ENCODE results near the gene BORCS5. TPM values are rescaled to one million over a fixed set of nuclear protein-coding genes. Genes with fewer than 3 reads are reported as not detected.
A peak's percentile ranks its signal among the peaks of the same experiment; 100 is the strongest.

Gene BORCS5
- total RNA-seq, 8 experiments from 2014 or later = 7.7 to 28.2 (median 17.8) TPM

DNA sequence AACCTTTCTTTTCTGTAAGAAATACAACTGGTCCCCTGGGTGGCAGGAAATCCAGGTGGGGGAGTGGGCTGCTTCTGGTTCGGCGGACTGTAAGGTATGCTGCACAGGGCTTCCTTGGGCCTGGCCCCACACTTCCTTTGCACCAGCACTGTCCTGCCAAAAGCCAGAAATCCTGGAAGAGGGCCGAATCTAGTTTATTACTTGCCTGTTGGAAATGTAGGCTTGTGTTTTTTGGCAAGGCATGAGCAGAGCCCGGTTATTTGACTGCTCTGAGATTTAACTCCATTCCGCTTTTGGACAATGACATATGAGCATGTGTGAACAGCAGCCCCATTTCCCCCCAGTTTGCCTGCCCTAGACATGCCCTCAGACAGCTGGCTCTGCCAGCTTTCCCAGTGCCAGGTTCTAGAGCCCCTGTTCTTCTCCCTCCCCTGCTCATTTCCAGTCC lies 86.6 kb downstream of the BORCS5 start:
- no peak for ATAC-seq (replicated peaks in 6 of 8)
- no peak overlapping the region for H3K27ac ChIP-seq
- in situ Hi-C loops (cut with MboI; ENCODE audit: low pct_unique_long_range_greater_than_20kb in 2 of 9, low sequenced_read_pairs in 9 of 9, unreplicated experiment in 9 of 9) = no loop called here
- peaks cover 0 to 4% of the 10 kb centered on the region in 2 donors for H3K4me1 ChIP-seq (replicated peaks in 1 of 2)
- 14 to 100% (median 90%) methylated on average over 1 to 4 of the region's 5 CpGs; no CpG with 5 or more reads in 1 of the 10 experiments for WGBS, 10 experiments
- no peak overlapping the region for H3K4me3 ChIP-seq

DNA sequence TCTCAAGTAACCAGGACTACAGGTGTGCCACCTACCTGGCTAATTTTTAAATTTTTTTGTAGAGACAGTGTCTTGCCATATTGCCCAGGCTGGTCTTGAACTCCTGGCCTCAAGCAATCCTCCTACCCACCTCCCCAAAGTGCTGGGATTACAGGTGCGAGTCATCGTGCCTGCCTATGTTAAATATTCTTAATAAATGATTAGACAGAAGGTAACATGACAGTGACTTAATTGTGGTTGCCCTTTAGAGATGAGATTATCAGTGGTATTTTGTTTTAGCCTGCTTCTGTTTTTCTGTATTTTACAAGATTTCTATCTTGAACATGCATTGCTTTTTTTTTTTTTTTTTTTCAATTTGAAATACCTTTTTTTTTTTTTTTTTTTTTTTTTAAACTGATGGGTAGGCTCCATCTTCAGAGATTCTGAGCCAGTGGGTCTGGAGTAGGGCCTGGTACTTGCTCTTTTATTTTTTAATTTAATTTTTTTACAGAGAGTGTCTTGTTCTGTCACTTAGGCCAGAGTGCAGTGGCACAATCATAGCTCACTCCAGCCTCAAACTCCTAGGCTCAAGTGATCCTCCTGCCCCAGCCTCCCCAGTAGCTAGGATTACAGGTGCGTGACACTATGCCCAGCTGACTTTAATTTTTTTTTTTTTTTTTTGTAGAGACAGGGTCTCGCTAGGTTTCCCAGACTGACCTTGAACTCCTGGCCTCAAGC lies 88.4 kb downstream of the BORCS5 start:
- H3K4me3 ChIP-seq = no peak overlapping the region
- 91 to 100% (median 98%) methylated on average over 2 to 4 of the region's 4 CpGs; no CpG with 5 or more reads in 1 of the 10 experiments for WGBS, 10 experiments
- no peak for ATAC-seq (replicated peaks in 6 of 8)
- H3K4me1 ChIP-seq (replicated peaks in 1 of 2) = peaks cover 0 to 4% of the 10 kb centered on the region in 2 donors
- in situ Hi-C loops (cut with MboI; ENCODE audit: low pct_unique_long_range_greater_than_20kb in 2 of 9, low sequenced_read_pairs in 9 of 9, unreplicated experiment in 9 of 9) = no loop called here
- H3K27ac ChIP-seq = no peak overlapping the region

GRCh38 chr12:12445882-12446181 lies 89.0 kb downstream of the BORCS5 start:
- Histone ChIP-seq H3K4me3 (no peak overlapping the region), H3K27ac (no peak overlapping the region), H3K4me1 (replicated peaks in 1 of 2) (peaks cover 0 to 4% of the 10 kb centered on the region in 2 donors)
- ATAC-seq (replicated peaks in 6 of 8) = peak in 2 of 8 experiments; percentile 53 to 75
- WGBS, 10 experiments = 85 to 100% (median 100%) methylated on average over 2 of the region's 2 CpGs; no CpG with 5 or more reads in 2 of the 10 experiments
- in situ Hi-C loops (cut with MboI; ENCODE audit: low pct_unique_long_range_greater_than_20kb in 2 of 9, low sequenced_read_pairs in 9 of 9, unreplicated experiment in 9 of 9) = no loop called here

DNA sequence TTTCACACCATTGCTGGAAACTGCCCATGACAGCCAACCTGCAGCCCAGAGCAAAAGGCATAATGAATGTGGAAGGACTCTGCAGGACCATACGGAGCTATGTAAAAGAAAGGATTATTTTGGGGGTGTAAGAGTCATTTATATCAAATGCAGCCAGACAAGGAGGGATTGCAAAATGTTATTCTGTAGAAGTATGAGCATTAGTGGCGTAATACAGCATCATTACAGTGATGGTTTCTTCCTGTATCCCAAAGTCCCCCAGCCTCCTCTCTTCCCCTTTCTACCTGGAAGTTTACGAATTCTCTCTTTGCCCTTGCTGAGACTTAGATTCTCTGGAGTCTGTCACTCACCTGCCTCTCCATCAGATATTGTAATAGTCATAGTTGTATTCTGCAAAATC lies 89.9 kb downstream of the BORCS5 start:
- in situ Hi-C loops (cut with MboI; ENCODE audit: low pct_unique_long_range_greater_than_20kb in 2 of 9, low sequenced_read_pairs in 9 of 9, unreplicated experiment in 9 of 9) = no loop called here
- ATAC-seq (replicated peaks in 6 of 8) = no peak
- Histone ChIP-seq H3K4me1 (replicated peaks in 1 of 2) (peaks cover 0 to 4% of the 10 kb centered on the region in 2 donors), H3K4me3 (no peak overlapping the region), H3K27ac (no peak overlapping the region)
- 60 to 100% (median 89%) methylated on average over 1 to 3 of the region's 3 CpGs; no CpG with 5 or more reads in 2 of the 10 experiments for WGBS, 10 experiments

DNA sequence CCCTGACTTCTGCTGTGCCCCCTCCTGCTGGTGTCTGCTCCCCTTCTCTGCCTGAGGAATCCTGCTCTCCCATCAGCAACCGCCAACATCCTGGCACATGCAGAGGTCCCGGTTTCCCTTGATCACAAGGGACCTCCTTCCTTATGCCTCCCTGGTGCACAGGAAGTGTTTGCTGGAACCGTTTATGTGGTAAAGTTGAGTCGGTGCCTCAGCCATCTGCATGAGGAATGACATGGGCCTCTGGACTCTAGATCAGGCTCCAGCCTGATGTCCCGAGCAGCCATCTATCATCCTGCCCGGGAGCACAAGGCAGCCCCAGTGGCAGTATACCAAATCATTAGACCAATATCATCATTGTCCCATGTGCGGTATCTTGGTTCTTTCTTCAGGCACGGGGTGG lies 90.4 kb downstream of the BORCS5 start:
- Histone ChIP-seq H3K4me1 (replicated peaks in 1 of 2) (peaks cover 0 to 2% of the 10 kb centered on the region in 2 donors), H3K4me3 (no peak overlapping the region), H3K27ac (no peak overlapping the region)
- 48 to 100% (median 66%) methylated on average over 1 to 6 of the region's 8 CpGs; no CpG with 5 or more reads in 5 of the 10 experiments for WGBS, 10 experiments
- in situ Hi-C loops (cut with MboI; ENCODE audit: low pct_unique_long_range_greater_than_20kb in 2 of 9, low sequenced_read_pairs in 9 of 9, unreplicated experiment in 9 of 9) = no loop called here
- ATAC-seq (replicated peaks in 6 of 8) = peak in 1 of 8 experiments; percentile 38

- no peak overlapping the region for H3K27ac ChIP-seq
- peaks cover 0 to 2% of the 10 kb centered on the region in 2 donors for H3K4me1 ChIP-seq (replicated peaks in 1 of 2)
- 90 to 100% (median 97%) methylated on average over 5 to 10 of the region's 10 CpGs; no CpG with 5 or more reads in 2 of the 10 experiments for WGBS, 10 experiments
- in situ Hi-C loops (cut with MboI; ENCODE audit: low pct_unique_long_range_greater_than_20kb in 2 of 9, low sequenced_read_pairs in 9 of 9, unreplicated experiment in 9 of 9) = no loop called here
- H3K4me3 ChIP-seq = no peak overlapping the region
- no peak for ATAC-seq (replicated peaks in 6 of 8)
Observed at GRCh38 chr12:12447837-12448236, 91.0 kb downstream of the BORCS5 start.

DNA sequence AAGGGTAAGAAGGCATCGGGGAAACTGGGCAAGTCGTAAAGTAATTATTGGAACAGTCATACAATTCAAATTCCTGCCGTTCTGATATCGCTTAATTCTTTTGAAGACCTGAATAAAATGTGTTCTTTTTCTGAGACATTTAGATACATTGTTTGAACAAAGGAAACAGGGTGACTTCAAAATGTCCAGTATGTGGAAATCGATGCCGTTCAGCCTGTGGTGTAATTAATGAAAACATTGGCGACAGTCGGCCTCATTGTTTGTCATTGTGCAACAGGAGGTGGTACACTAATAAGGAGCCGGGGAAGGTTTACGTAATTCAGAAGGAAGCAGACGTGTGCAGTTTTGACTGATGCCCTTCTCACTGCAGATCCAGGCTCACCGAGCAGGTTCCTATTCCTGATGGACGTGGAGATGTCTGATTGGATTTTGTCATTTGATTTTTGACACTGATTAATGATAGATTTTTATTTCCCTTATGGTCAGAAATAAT lies 92.7 kb downstream of the BORCS5 start:
- H3K4me1 ChIP-seq (replicated peaks in 1 of 2) = peaks cover under 1 to 2% of the 10 kb centered on the region in 2 donors
- 83 to 100% (median 94%) methylated on average over 2 to 12 of the region's 13 CpGs; no CpG with 5 or more reads in 1 of the 10 experiments for WGBS, 10 experiments
- ATAC-seq (replicated peaks in 6 of 8) = no peak
- no peak overlapping the region for H3K4me3 ChIP-seq
- in situ Hi-C loops (cut with MboI; ENCODE audit: low pct_unique_long_range_greater_than_20kb in 2 of 9, low sequenced_read_pairs in 9 of 9, unreplicated experiment in 9 of 9) = no loop called here
- H3K27ac ChIP-seq = no peak overlapping the region

- Histone ChIP-seq H3K27ac (no peak overlapping the region), H3K4me3 (no peak overlapping the region), H3K4me1 (replicated peaks in 1 of 2) (peaks cover 2 to 5% of the 10 kb centered on the region in 2 donors)
- 29 to 100% (median 80%) methylated on average over 1 to 2 of the region's 2 CpGs; no CpG with 5 or more reads in 1 of the 10 experiments for WGBS, 10 experiments
- no peak for ATAC-seq (replicated peaks in 6 of 8)
- in situ Hi-C loops (cut with MboI; ENCODE audit: low pct_unique_long_range_greater_than_20kb in 2 of 9, low sequenced_read_pairs in 9 of 9, unreplicated experiment in 9 of 9) = no loop called here
Observed at GRCh38 chr12:12450043-12450471, 93.2 kb downstream of the BORCS5 start.

- no peak for ATAC-seq (replicated peaks in 6 of 8)
- H3K27ac ChIP-seq = no peak overlapping the region
- H3K4me3 ChIP-seq = no peak overlapping the region
- 77 to 100% (median 97%) methylated on average over 1 to 4 of the region's 4 CpGs; no CpG with 5 or more reads in 1 of the 10 experiments for WGBS, 10 experiments
- H3K4me1 ChIP-seq (replicated peaks in 1 of 2) = peaks cover 2 to 5% of the 10 kb centered on the region in 2 donors
- in situ Hi-C loops (cut with MboI; ENCODE audit: low pct_unique_long_range_greater_than_20kb in 2 of 9, low sequenced_read_pairs in 9 of 9, unreplicated experiment in 9 of 9) = no loop called here
Observed at GRCh38 chr12:12451098-12451497, 94.2 kb downstream of the BORCS5 start.

DNA sequence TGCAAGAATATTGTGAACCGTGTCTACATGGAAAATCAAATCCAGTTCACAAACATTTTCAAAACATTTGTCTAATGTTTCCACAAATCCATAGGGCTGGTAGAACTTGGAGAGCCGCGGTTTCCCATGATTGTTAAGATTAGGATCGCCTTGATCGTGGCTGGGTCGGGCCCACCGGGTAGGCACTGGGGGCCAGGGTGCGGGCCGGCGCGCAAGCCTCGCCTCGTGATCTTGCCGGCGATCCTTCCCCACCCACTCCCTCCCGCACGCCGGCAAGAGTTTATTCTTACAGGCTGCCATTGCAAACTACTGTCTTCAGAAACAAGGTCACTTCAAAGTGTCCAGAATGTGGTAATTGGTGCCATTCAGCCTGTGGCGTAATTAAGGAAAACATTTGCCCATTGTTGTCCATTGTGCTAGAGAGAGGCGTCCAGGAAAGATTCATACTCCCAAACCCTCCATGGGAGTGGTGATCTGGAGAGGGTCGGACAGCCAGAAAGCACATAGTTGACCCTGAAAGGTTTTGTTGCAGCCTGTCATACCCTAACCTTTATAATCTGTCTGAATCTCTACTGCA lies 95.5 kb downstream of the BORCS5 start:
- peaks cover 0 to 5% of the 10 kb centered on the region in 2 donors for H3K4me1 ChIP-seq (replicated peaks in 1 of 2)
- 90 to 100% (median 100%) methylated on average over 1 to 14 of the region's 21 CpGs; no CpG with 5 or more reads in 3 of the 10 experiments for WGBS, 10 experiments
- no peak for ATAC-seq (replicated peaks in 6 of 8)
- no peak overlapping the region for H3K4me3 ChIP-seq
- in situ Hi-C loops (cut with MboI; ENCODE audit: low pct_unique_long_range_greater_than_20kb in 2 of 9, low sequenced_read_pairs in 9 of 9, unreplicated experiment in 9 of 9) = no loop called here
- no peak overlapping the region for H3K27ac ChIP-seq

- WGBS, 10 experiments = 80 to 100% (median 100%) methylated on average over 1 of the region's 1 CpG; no CpG with 5 or more reads in 1 of the 10 experiments
- no peak overlapping the region for H3K4me3 ChIP-seq
- no peak overlapping the region for H3K27ac ChIP-seq
- in situ Hi-C loops (cut with MboI; ENCODE audit: low pct_unique_long_range_greater_than_20kb in 2 of 9, low sequenced_read_pairs in 9 of 9, unreplicated experiment in 9 of 9) = no loop called here
- H3K4me1 ChIP-seq (replicated peaks in 1 of 2) = peaks cover 0 to 5% of the 10 kb centered on the region in 2 donors
- ATAC-seq (replicated peaks in 6 of 8) = peak in 2 of 8 experiments; percentile 27 to 95
Observed at GRCh38 chr12:12453635-12454034, 96.8 kb downstream of the BORCS5 start.

- no peak overlapping the region for H3K4me3 ChIP-seq
- no peak for ATAC-seq (replicated peaks in 6 of 8)
- peaks cover 0 to 5% of the 10 kb centered on the region in 2 donors for H3K4me1 ChIP-seq (replicated peaks in 1 of 2)
- in situ Hi-C loops (cut with MboI; ENCODE audit: low pct_unique_long_range_greater_than_20kb in 2 of 9, low sequenced_read_pairs in 9 of 9, unreplicated experiment in 9 of 9) = no loop called here
- H3K27ac ChIP-seq = no peak overlapping the region
Observed at GRCh38 chr12:12454315-12454714, 97.4 kb downstream of the BORCS5 start.

GRCh38 chr12:12456637-12457036 lies 99.8 kb downstream of the BORCS5 start:
- 0 to 100% (median 79%) methylated on average over 1 to 5 of the region's 5 CpGs for WGBS, 10 experiments
- Histone ChIP-seq H3K4me3 (no peak overlapping the region), H3K4me1 (replicated peaks in 1 of 2) (peaks cover 0 to 5% of the 10 kb centered on the region in 2 donors), H3K27ac (no peak overlapping the region)
- ATAC-seq (replicated peaks in 6 of 8) = peak in 1 of 8 experiments; percentile 30
- in situ Hi-C loops (cut with MboI; ENCODE audit: low pct_unique_long_range_greater_than_20kb in 2 of 9, low sequenced_read_pairs in 9 of 9, unreplicated experiment in 9 of 9) = no loop called here

Data from motor neuron (in vitro differentiated cells).